ENCODE results near the gene RBCK1. TPM values are rescaled to one million over a fixed set of nuclear protein-coding genes. Genes with fewer than 3 reads are reported as not detected.
A peak's percentile ranks its signal among the peaks of the same experiment; 100 is the strongest.
"Not testable (repeated sequence)": the region's sequence is repeated elsewhere in the genome, so short reads cannot be mapped to it uniquely, and the experiment has no call there.

Gene RBCK1
- total RNA-seq, 1 donor from 2014 or later, result 119 TPM

GRCh38 chr20:472889-473292 lies 64.8 kb downstream of the RBCK1 start:
- peaks cover 15% of the 10 kb centered on the region for H3K36me3 Mint-ChIP-seq (ENCODE audit: unreplicated experiment)
- no peak for DNase-seq (ENCODE audit: extremely low spot score, unreplicated experiment)
- H3K4me3 Mint-ChIP-seq (ENCODE audit: unreplicated experiment), result no peak overlapping the region
- H3K4me1 Mint-ChIP-seq (ENCODE audit: unreplicated experiment), result peaks cover under 1% of the 10 kb centered on the region
- H3K9me3 Mint-ChIP-seq (ENCODE audit: unreplicated experiment), result no peaks in the 10 kb centered on the region
- no peak overlapping the region for H3K27ac Mint-ChIP-seq (ENCODE audit: unreplicated experiment)
- peaks cover 17% of the 10 kb centered on the region for H3K27me3 Mint-ChIP-seq (ENCODE audit: unreplicated experiment)
- TF ChIP-seq, protein P1, sequence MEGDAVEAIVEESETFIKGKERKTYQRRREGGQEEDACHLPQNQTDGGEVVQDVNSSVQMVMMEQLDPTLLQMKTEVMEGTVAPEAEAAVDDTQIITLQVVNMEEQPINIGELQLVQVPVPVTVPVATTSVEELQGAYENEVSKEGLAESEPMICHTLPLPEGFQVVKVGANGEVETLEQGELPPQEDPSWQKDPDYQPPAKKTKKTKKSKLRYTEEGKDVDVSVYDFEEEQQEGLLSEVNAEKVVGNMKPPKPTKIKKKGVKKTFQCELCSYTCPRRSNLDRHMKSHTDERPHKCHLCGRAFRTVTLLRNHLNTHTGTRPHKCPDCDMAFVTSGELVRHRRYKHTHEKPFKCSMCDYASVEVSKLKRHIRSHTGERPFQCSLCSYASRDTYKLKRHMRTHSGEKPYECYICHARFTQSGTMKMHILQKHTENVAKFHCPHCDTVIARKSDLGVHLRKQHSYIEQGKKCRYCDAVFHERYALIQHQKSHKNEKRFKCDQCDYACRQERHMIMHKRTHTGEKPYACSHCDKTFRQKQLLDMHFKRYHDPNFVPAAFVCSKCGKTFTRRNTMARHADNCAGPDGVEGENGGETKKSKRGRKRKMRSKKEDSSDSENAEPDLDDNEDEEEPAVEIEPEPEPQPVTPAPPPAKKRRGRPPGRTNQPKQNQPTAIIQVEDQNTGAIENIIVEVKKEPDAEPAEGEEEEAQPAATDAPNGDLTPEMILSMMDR (IDR thresholded peaks at IDR 0.05), result no peak

- H3K27me3 Mint-ChIP-seq (ENCODE audit: unreplicated experiment), result peaks cover 2% of the 10 kb centered on the region
- H3K27ac Mint-ChIP-seq (ENCODE audit: unreplicated experiment), result no peak overlapping the region
- no peaks in the 10 kb centered on the region for H3K9me3 Mint-ChIP-seq (ENCODE audit: unreplicated experiment)
- H3K4me1 Mint-ChIP-seq (ENCODE audit: unreplicated experiment), result peaks cover 12% of the 10 kb centered on the region
- DNase-seq (ENCODE audit: extremely low spot score, unreplicated experiment), result no peak
- TF ChIP-seq, protein P1 (IDR thresholded peaks at IDR 0.05), result no peak
- peaks cover 18% of the 10 kb centered on the region for H3K36me3 Mint-ChIP-seq (ENCODE audit: unreplicated experiment)
- no peak overlapping the region for H3K4me3 Mint-ChIP-seq (ENCODE audit: unreplicated experiment)
Observed at GRCh38 chr20:474581-474980, 66.5 kb downstream of the RBCK1 start.

GRCh38 chr20:475463-476357 lies 67.6 kb downstream of the RBCK1 start:
- no peaks in the 10 kb centered on the region for H3K9me3 Mint-ChIP-seq (ENCODE audit: unreplicated experiment)
- TF ChIP-seq, protein P1 (IDR thresholded peaks at IDR 0.05), result no peak
- DNase-seq (ENCODE audit: extremely low spot score, unreplicated experiment), result no peak
- peaks cover 17% of the 10 kb centered on the region for H3K4me1 Mint-ChIP-seq (ENCODE audit: unreplicated experiment)
- H3K27ac Mint-ChIP-seq (ENCODE audit: unreplicated experiment), result no peak overlapping the region
- H3K27me3 Mint-ChIP-seq (ENCODE audit: unreplicated experiment), result no peaks in the 10 kb centered on the region
- H3K4me3 Mint-ChIP-seq (ENCODE audit: unreplicated experiment), result no peak overlapping the region
- peaks cover 18% of the 10 kb centered on the region for H3K36me3 Mint-ChIP-seq (ENCODE audit: unreplicated experiment)

DNA sequence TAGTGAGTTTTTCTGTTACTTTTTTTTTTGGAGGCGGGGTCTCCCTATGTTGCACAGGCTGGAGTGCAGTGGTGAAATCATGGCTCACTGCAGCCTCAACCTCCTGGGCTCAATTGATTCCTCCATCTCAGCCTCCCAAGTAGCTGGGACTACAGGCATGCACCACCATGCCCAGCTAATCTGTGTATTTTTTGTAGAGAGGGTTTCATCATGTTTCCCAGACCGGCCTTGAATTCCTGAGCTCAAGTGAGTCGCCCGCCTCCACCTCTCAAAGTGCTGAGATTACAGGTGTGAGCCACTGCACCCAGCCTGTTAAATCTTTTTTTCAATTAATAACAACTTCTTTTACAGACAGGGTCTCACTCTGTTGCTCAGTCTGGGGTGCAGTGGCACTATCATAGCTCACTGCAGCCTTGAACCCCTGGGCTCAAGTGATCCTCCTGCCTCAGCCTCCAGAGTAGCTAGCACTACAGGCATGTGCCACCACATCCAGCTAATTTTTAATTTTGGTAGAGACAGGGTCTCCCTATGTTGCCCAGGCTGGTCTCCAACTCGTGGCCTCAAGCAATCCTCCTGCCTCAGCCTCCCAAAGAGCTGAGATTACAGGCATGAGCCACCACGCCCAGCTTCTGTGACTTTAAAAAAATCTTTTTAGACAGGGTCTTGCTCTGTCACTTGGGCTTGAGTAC lies 68.6 kb downstream of the RBCK1 start:
- not testable (repeated sequence) for H3K4me3 Mint-ChIP-seq (ENCODE audit: unreplicated experiment); H3K27ac Mint-ChIP-seq (ENCODE audit: unreplicated experiment); H3K9me3 Mint-ChIP-seq (ENCODE audit: unreplicated experiment); H3K27me3 Mint-ChIP-seq (ENCODE audit: unreplicated experiment); DNase-seq (ENCODE audit: extremely low spot score, unreplicated experiment)
- Mint-ChIP-seq H3K4me1 (ENCODE audit: unreplicated experiment) (peaks cover 17% of the 10 kb centered on the region), H3K36me3 (ENCODE audit: unreplicated experiment) (peaks cover 18% of the 10 kb centered on the region)

- no peaks in the 10 kb centered on the region for H3K9me3 Mint-ChIP-seq (ENCODE audit: unreplicated experiment)
- TF ChIP-seq, protein P1 (IDR thresholded peaks at IDR 0.05), result no peak
- peaks cover 17% of the 10 kb centered on the region for H3K4me1 Mint-ChIP-seq (ENCODE audit: unreplicated experiment)
- peak overlapping the region; percentile 69 for H3K27ac Mint-ChIP-seq (ENCODE audit: unreplicated experiment)
- DNase-seq (ENCODE audit: extremely low spot score, unreplicated experiment), result no peak
- no peak overlapping the region for H3K4me3 Mint-ChIP-seq (ENCODE audit: unreplicated experiment)
- no peaks in the 10 kb centered on the region for H3K27me3 Mint-ChIP-seq (ENCODE audit: unreplicated experiment)
- H3K36me3 Mint-ChIP-seq (ENCODE audit: unreplicated experiment), result peaks cover 28% of the 10 kb centered on the region
Observed at GRCh38 chr20:478010-478948, 70.2 kb downstream of the RBCK1 start.

Data from osteocyte (in vitro differentiated cells).